Measurements from ENCODE around the gene EPGN.

DNA sequence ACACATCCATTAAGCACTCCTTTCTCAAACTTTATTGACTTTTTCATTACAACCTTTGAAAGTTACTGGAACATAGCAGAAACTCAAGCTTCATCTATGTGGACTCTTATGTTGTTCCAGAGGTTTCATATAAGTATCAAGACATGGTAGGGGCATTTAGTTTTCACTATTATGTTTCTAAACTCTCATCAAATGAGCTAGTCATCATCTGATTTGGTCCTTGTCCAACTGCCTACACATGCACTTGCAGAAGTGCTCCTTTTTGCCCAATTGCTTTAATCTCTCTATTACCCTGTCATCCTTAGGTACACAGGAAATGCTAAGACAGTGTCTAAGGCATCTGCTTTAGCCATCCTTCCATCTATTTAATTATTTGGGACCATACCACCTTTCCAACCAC is 42.2 kb upstream of the EPGN start:
- TF ChIP-seq CTCF (IDR thresholded peaks at IDR 0.05; ENCODE audit: insufficient read depth, low read depth, low read length) (no peak), EZH2 (IDR thresholded peaks at IDR 0.05; ENCODE audit: insufficient read depth, low read length) (no peak)

Measured in astrocyte (in vitro differentiated cells and primary cell).